Naive thymus-derived CD4-positive, alpha-beta T cell (primary cell): Measurements from ENCODE around the gene ZNF8. TPM values are rescaled to one million over a fixed set of nuclear protein-coding genes. Genes with fewer than 3 reads are reported as not detected.

Source experiments
- ATAC-seq: fragments of 150-1000 bp; cut with Tn5 transposase; 2 replicates; pipeline ENCODE4 v1.10.0; 2021; ENCODE audit warnings: mild to moderate bottlenecking, moderate library complexity
- CTCF ChIA-PET: fragments of 350-600 bp; sonication (Branson Sonifier 250); formaldehyde crosslinking; loops from one replicate; lab custom pipeline; 2021; ENCODE audit warnings: antibody characterized with exemption; lab: Charles Lee
- POLR2A ChIA-PET: fragments of 350-600 bp; sonication (Branson Sonifier 250); formaldehyde crosslinking; loops from one replicate; lab custom pipeline; 2021; ENCODE audit warnings: antibody characterized with exemption, inconsistent platforms; lab: Charles Lee
- DNase-seq, 9 donors: peaks; one replicate each; pipeline versions ENCODE4 v3.0.0 to v3.0.0-alpha.2; 2020 to 2022; ENCODE audit warnings: mixed read lengths in 1 of 9
- H3K27ac ChIP-seq: one replicate; pipeline ENCODE4 v1.7.0; 2013; ENCODE audit warnings: mild to moderate bottlenecking, low read depth, low read length, moderate library complexity
- H3K27me3 ChIP-seq, 2 donors: one replicate each; pipeline ENCODE4 v1.7.0; 2013; ENCODE audit warnings: low read length in 2 of 2, mild to moderate bottlenecking in 2 of 2, moderate library complexity in 2 of 2; ENCODE audit not compliant: control insufficient read depth in 2 of 2, insufficient read depth in 2 of 2
- H3K36me3 ChIP-seq, 3 experiments: 1 replicate in 2 of 3; 2 replicates in 1 of 3; pipeline ENCODE4 v1.7.0; 2013; ENCODE audit warnings: low read length in 3 of 3, mild to moderate bottlenecking in 3 of 3, moderate library complexity in 1 of 3; ENCODE audit not compliant: insufficient read depth in 3 of 3, control insufficient read depth in 2 of 3
- H3K4me1 ChIP-seq, 2 donors: one replicate each; pipeline ENCODE4 v1.7.0; 2013; ENCODE audit warnings: low read length in 2 of 2, mild to moderate bottlenecking in 2 of 2, moderate library complexity in 1 of 2; ENCODE audit not compliant: control insufficient read depth in 2 of 2, insufficient read depth in 2 of 2
- H3K4me3 ChIP-seq: 2 replicates; pipeline ENCODE4 v1.7.0; 2013; ENCODE audit warnings: mild to moderate bottlenecking, low read length
- H3K9me3 ChIP-seq, 3 experiments: 1 replicate in 2 of 3; 2 replicates in 1 of 3; pipeline ENCODE4 v1.7.0; 2013; ENCODE audit warnings: low read length in 3 of 3; ENCODE audit not compliant: control insufficient read depth in 2 of 3
- H3K27ac Mint-ChIP-seq, 9 donors: one replicate each; pipeline ENCODE4 v1.8.0; 2020 to 2022; ENCODE audit warnings: mixed read lengths in 9 of 9, mild to moderate bottlenecking in 8 of 9, moderate library complexity in 5 of 9, inconsistent platforms in 2 of 9
- H3K27me3 Mint-ChIP-seq, 5 donors: one replicate each; pipeline ENCODE4 v1.8.0; 2021 to 2022; ENCODE audit warnings: mixed read lengths in 5 of 5, mild to moderate bottlenecking in 1 of 5
- H3K36me3 Mint-ChIP-seq, 5 donors: one replicate each; pipeline ENCODE4 v1.8.0; 2020 to 2022; ENCODE audit warnings: mixed read lengths in 5 of 5, mild to moderate bottlenecking in 3 of 5, inconsistent platforms in 1 of 5
- H3K4me1 Mint-ChIP-seq, 7 donors: one replicate each; pipeline ENCODE4 v1.8.0; 2020 to 2022; ENCODE audit warnings: mixed read lengths in 7 of 7, mild to moderate bottlenecking in 3 of 7, inconsistent platforms in 1 of 7
- H3K4me3 Mint-ChIP-seq, 10 donors: one replicate each; pipeline ENCODE4 v1.8.0; 2020 to 2022; ENCODE audit warnings: mild to moderate bottlenecking in 10 of 10, mixed read lengths in 10 of 10, moderate library complexity in 6 of 10, inconsistent platforms in 2 of 10
- H3K9me3 Mint-ChIP-seq, 11 donors: one replicate each; pipeline ENCODE4 v1.8.0; 2020 to 2022; ENCODE audit warnings: mixed read lengths in 11 of 11, mild to moderate bottlenecking in 4 of 11, inconsistent platforms in 1 of 11, moderate library complexity in 1 of 11
- intact Hi-C, 2 donors: fragments of 100-400 bp; cut with micrococcal nuclease; formaldehyde crosslinking; loops; one replicate each; pipeline ENCODE4 v1.15.1; 2023
- polyA plus RNA-seq, 2 donors: library from polyadenylated mRNA; unstranded; fragments of 300-500 nt; fragmentation: Illumina TruSeq; gene quantifications; one replicate each; pipeline ENCODE4 v1.2.3, GENCODE V29; 2021
- total RNA-seq, 6 experiments: library from RNA in 5 of 6; stranded (reverse) in 5 of 6; gene quantifications; 1 replicate in 5 of 6; 2 replicates in 1 of 6; pipeline ENCODE4 v1.2.3 and lab custom pipeline; 2021 to 2026

ZNF8 gene
- total and polyA plus RNA-seq, 7 experiments from 2014 or later = 0.97 to 10.5 (median 6.4) TPM

GRCh38 chr19:58274771-58275201, 4.0 kb upstream of the ZNF8 start:
- peaks cover 0 to 53% (median 0%) of the 10 kb centered on the region in 3 experiments for H3K36me3 ChIP-seq
- Mint-ChIP-seq H3K27me3 (no peaks in the 10 kb centered on the region), H3K27ac (no peak overlapping the region), H3K4me1 (peaks cover 9 to 35% (median 17%) of the 10 kb centered on the region in 7 donors), H3K36me3 (peaks cover 8 to 68% (median 47%) of the 10 kb centered on the region in 5 donors), H3K4me3 (peak overlapping the region in 4 of 10 donors; percentile 11 to 49 (median 25)), H3K9me3 (peaks cover 0 to 58% (median 30%) of the 10 kb centered on the region in 11 donors)
- ATAC-seq (no peak), DNase-seq (no peak)
- no peaks in the 10 kb centered on the region for H3K27me3 ChIP-seq
- ChIA-PET POLR2A (interaction anchor here (1.0 kb wide), 2 partner anchors 31 to 92 kb away, joined by 3 read pairs; partner anchors contain the start of gene ZNF274), CTCF (no interaction called here)
- H3K4me3 ChIP-seq = no peak overlapping the region
- peaks cover 0 to 53% (median 13%) of the 10 kb centered on the region in 3 experiments for H3K9me3 ChIP-seq
- peaks cover 5 to 6% of the 10 kb centered on the region in 2 donors for H3K4me1 ChIP-seq
- no peak overlapping the region for H3K27ac ChIP-seq
- intact Hi-C loops = loop anchor here (5.0 kb wide), 2 partner anchors 47 to 797 kb away; partner anchors contain the start of genes ZNF544 (in 1 of the 2) and ZNF772 (in 1 of the 2)

- Mint-ChIP-seq H3K4me3 (peak overlapping the region in 1 of 10 donors; percentile 32), H3K9me3 (peaks cover 0 to 52% (median 26%) of the 10 kb centered on the region in 11 donors), H3K27me3 (no peaks in the 10 kb centered on the region), H3K4me1 (peaks cover 17 to 43% (median 24%) of the 10 kb centered on the region in 7 donors), H3K27ac (no peak overlapping the region), H3K36me3 (peaks cover 8 to 69% (median 45%) of the 10 kb centered on the region in 5 donors)
- intact Hi-C loops = loop anchor here (5.0 kb wide), 2 partner anchors 48 to 798 kb away; partner anchors contain the start of genes ZNF544 (in 1 of the 2) and ZNF772 (in 1 of the 2)
- H3K27me3 ChIP-seq = no peaks in the 10 kb centered on the region
- ChIA-PET CTCF (no interaction called here), POLR2A (interaction anchor here (0.7 to 2.3 kb wide), 4 partner anchors 26 to 92 kb away, joined by 3 to 11 read pairs (median 4); partner anchors contain the start of gene ZNF274)
- H3K9me3 ChIP-seq = peaks cover 0 to 45% (median 11%) of the 10 kb centered on the region in 3 experiments
- H3K4me1 ChIP-seq = peaks cover 12 to 13% of the 10 kb centered on the region in 2 donors
- no peak for DNase-seq
- H3K36me3 ChIP-seq = peaks cover 0 to 53% (median 0%) of the 10 kb centered on the region in 3 experiments
- ATAC-seq = no peak
- H3K27ac ChIP-seq = no peak overlapping the region
- no peak overlapping the region for H3K4me3 ChIP-seq
Measured at GRCh38 chr19:58275564-58275963, 3.2 kb upstream of the ZNF8 start.

GRCh38 chr19:58277197-58277596, 1.6 kb upstream of the ZNF8 start:
- DNase-seq (no peak), ATAC-seq (no peak)
- Mint-ChIP-seq H3K36me3 (peaks cover 8 to 68% (median 43%) of the 10 kb centered on the region in 5 donors), H3K27ac (peak overlapping the region in 2 of 9 donors; percentile 43 to 60), H3K27me3 (no peaks in the 10 kb centered on the region), H3K9me3 (peaks cover 0 to 37% (median 24%) of the 10 kb centered on the region in 11 donors), H3K4me1 (peaks cover 28 to 60% (median 38%) of the 10 kb centered on the region in 7 donors), H3K4me3 (peak overlapping the region in 9 of 10 donors; percentile 17 to 98 (median 70))
- no peak overlapping the region for H3K27ac ChIP-seq
- peaks cover 0 to 43% (median 0%) of the 10 kb centered on the region in 3 experiments for H3K36me3 ChIP-seq
- H3K27me3 ChIP-seq = no peaks in the 10 kb centered on the region
- no peak overlapping the region for H3K4me3 ChIP-seq
- ChIA-PET POLR2A (interaction anchor here (2.3 kb wide), 1 partner anchor 94 kb away, joined by 11 read pairs; the partner anchor contains the start of gene ZNF274), CTCF (no interaction called here)
- intact Hi-C loops = loop anchor here (5.0 kb wide), 2 partner anchors 50 to 800 kb away; partner anchors contain the start of genes ZNF544 (in 1 of the 2) and ZNF772 (in 1 of the 2)
- peaks cover 12 to 15% of the 10 kb centered on the region in 2 donors for H3K4me1 ChIP-seq
- H3K9me3 ChIP-seq = peaks cover 0 to 29% (median under 1%) of the 10 kb centered on the region in 3 experiments

GRCh38 chr19:58277748-58278540, 811 bp upstream of the ZNF8 start:
- CTCF ChIA-PET = no interaction called here
- peak overlapping the region; percentile 80 for H3K27ac ChIP-seq
- peaks cover 0 to 31% (median 17%) of the 10 kb centered on the region in 11 donors for H3K9me3 Mint-ChIP-seq
- intact Hi-C loops = loop anchor here (1.0 to 5.0 kb wide), 22 partner anchors 27 to 915 kb away; partner anchors contain the start of genes ERVK3-1 (in 2 of the 2), ZNF132 (in 2 of the 2), ZNF274 (in 2 of the 2) and ZNF497 (in 2 of the 2)
- DNase-seq = no peak
- H3K27me3 Mint-ChIP-seq = no peaks in the 10 kb centered on the region
- peaks cover 12 to 15% of the 10 kb centered on the region in 2 donors for H3K4me1 ChIP-seq
- peak overlapping the region; percentile 88 to 97 (median 96) for H3K27ac Mint-ChIP-seq
- H3K36me3 Mint-ChIP-seq = peaks cover 8 to 68% (median 41%) of the 10 kb centered on the region in 5 donors
- H3K4me1 Mint-ChIP-seq = peaks cover 28 to 63% (median 42%) of the 10 kb centered on the region in 7 donors
- peaks cover 0 to 38% (median 0%) of the 10 kb centered on the region in 3 experiments for H3K36me3 ChIP-seq
- ATAC-seq = no peak
- POLR2A ChIA-PET = interaction anchor here (0.6 to 2.3 kb wide), 12 partner anchors 8 to 130 kb away, joined by 3 to 21 read pairs (median 4); partner anchors contain the start of genes ERVK3-1, ZNF274, ZNF497 and ZNF544
- H3K4me3 ChIP-seq = peak overlapping the region; percentile 93
- peaks cover 0 to 24% (median 0%) of the 10 kb centered on the region in 3 experiments for H3K9me3 ChIP-seq
- H3K4me3 Mint-ChIP-seq = peak overlapping the region; percentile 89 to 99 (median 95)
- H3K27me3 ChIP-seq = no peaks in the 10 kb centered on the region

- H3K9me3 Mint-ChIP-seq = peaks cover 0 to 25% (median 11%) of the 10 kb centered on the region in 11 donors
- Histone ChIP-seq H3K4me3 (peak overlapping the region; percentile 93), H3K27ac (peak overlapping the region; percentile 80), H3K9me3 (peaks cover 0 to 15% (median 0%) of the 10 kb centered on the region in 3 experiments), H3K36me3 (peaks cover 0 to 35% (median 0%) of the 10 kb centered on the region in 3 experiments), H3K4me1 (peaks cover 12 to 15% of the 10 kb centered on the region in 2 donors), H3K27me3 (no peaks in the 10 kb centered on the region)
- H3K4me1 Mint-ChIP-seq = peaks cover 28 to 63% (median 43%) of the 10 kb centered on the region in 7 donors
- intact Hi-C loops = loop anchor here (2.0 to 5.0 kb wide), 5 partner anchors 52 to 802 kb away; partner anchors contain the start of genes ZNF417 (in 1 of the 2), ZNF544 (in 1 of the 2), ZNF584 (in 1 of the 2) and ZNF772 (in 1 of the 2)
- no peaks in the 10 kb centered on the region for H3K27me3 Mint-ChIP-seq
- ChIA-PET CTCF (interaction anchor here (0.6 to 1.6 kb wide), 2 partner anchors 77 to 85 kb away, joined by 3 to 4 read pairs; no protein-coding TSS in a partner anchor), POLR2A (interaction anchor here (0.6 to 1.5 kb wide), 12 partner anchors 9 to 276 kb away, joined by 3 to 21 read pairs (median 4); partner anchors contain the start of genes ERVK3-1, ZNF274, ZNF497 and ZNF584)
- H3K27ac Mint-ChIP-seq = peak overlapping the region; percentile 88 to 97 (median 96)
- ATAC-seq (no peak), DNase-seq (peak in 7 of 9 donors; percentile 7 to 58 (median 14))
- H3K4me3 Mint-ChIP-seq = peak overlapping the region; percentile 89 to 99 (median 95)
- peaks cover 8 to 70% (median 47%) of the 10 kb centered on the region in 5 donors for H3K36me3 Mint-ChIP-seq
Measured at GRCh38 chr19:58279042-58279924, 528 bp downstream of the ZNF8 start.
